Right lobe of liver (tissue), 6 donors: Measurements from ENCODE around the gene TBL2. TPM values are rescaled to one million over a fixed set of nuclear protein-coding genes. Genes with fewer than 3 reads are reported as not detected.

Experiments used
- ATAC-seq, 4 donors: fragments of 200-7000 bp; cut with Tn5 transposase; one replicate each; pipeline ENCODE4 v1.9.1; 2020; ENCODE audit warnings: mild to moderate bottlenecking in 4 of 4, moderate library complexity in 4 of 4
- DNase-seq, 3 donors: peaks; one replicate each; pipeline ENCODE4 v3.0.0-alpha.2; 2020
- H3K27ac ChIP-seq, 3 donors: fragments of 200-600 bp; one replicate each; pipeline ENCODE4 v1.8.0; 2022
- H3K27me3 ChIP-seq, 2 donors: fragments of 200-600 bp; one replicate each; pipeline ENCODE4 v1.8.0; 2022
- H3K36me3 ChIP-seq, 4 donors: fragments of 200-600 bp; sonication (generic) in 1 of 4; one replicate each; pipeline versions ENCODE4 v1.5.1 to v1.8.0; 2017 to 2022; ENCODE audit warnings: control low read depth in 1 of 4
- H3K4me1 ChIP-seq, 4 donors: fragments of 200-600 bp; sonication (generic) in 1 of 4; one replicate each; pipeline versions ENCODE4 v1.5.1 to v1.8.0; 2017 to 2022; ENCODE audit warnings: control low read depth in 1 of 4
- H3K4me3 ChIP-seq, 3 donors: fragments of 200-600 bp; one replicate each; pipeline ENCODE4 v1.8.0; 2022
- H3K9me3 ChIP-seq, 4 donors: fragments of 200-600 bp; sonication (generic) in 1 of 4; one replicate each; pipeline versions ENCODE4 v1.5.1 to v1.8.0; 2017 to 2022; ENCODE audit warnings: control low read depth in 1 of 4
- CTCF ChIP-seq, 4 donors: fragments of 200-600 bp in 3 of 4; fragments of 450-650 bp in 1 of 4; IDR thresholded peaks; one replicate each; pipeline versions ENCODE4 v1.5.1 to v1.8.0; 2016 to 2022; ENCODE audit warnings: antibody characterized with exemption in 4 of 4, mild to moderate bottlenecking in 2 of 4
- POLR2A ChIP-seq: fragments of 450-650 bp; IDR thresholded peaks from one replicate; pipeline ENCODE4 v1.6.1; 2017; ENCODE audit warnings: antibody characterized with exemption, mild to moderate bottlenecking
- WGBS: methylation state at CpG from one replicate; pipeline ENCODE4 v1.1.6; 2018; ENCODE audit warnings: low coverage, low lambda C conversion rate; ENCODE audit not compliant: insufficient coverage; ENCODE audit errors: missing lambda C conversion rate; 5-methylcytosine and 5-hydroxymethylcytosine counted together
- intact Hi-C, 2 donors: fragments of 100-400 bp; cut with DNase I; formaldehyde crosslinking; loops; one replicate each; pipeline versions ENCODE4 v1.11.2 to v1.14.1; 2022
- total RNA-seq, 6 experiments: library from RNA; depleted of rRNA in 2 of 6; stranded (reverse); fragments of >200 nt in 2 of 6; fragmentation: NEBNext Ultra II Directional in 3 of 6; extraction: Animal tissue kit (Norgen Biotek cat#: 25700) in 3 of 6; gene quantifications; one replicate each; pipeline versions ENCODE4 v1.1.0 to v1.2.4, GENCODE V29; 2016 to 2023
- donor health status: DM: no; HTN: yes; CAD: no.
- donor health status: DM: no; HTN: no; CAD: no.
- donor health status: DM: no; HTN: no; CAD: no.
- donor health status: DM: no; HTN: yes; CAD: no.
- donor health status: DM: no; HTN: yes; CAD: no.

Gene TBL2
- total RNA-seq, 6 experiments from 2014 or later = 12.3 to 31.1 (median 16.6) TPM

DNA sequence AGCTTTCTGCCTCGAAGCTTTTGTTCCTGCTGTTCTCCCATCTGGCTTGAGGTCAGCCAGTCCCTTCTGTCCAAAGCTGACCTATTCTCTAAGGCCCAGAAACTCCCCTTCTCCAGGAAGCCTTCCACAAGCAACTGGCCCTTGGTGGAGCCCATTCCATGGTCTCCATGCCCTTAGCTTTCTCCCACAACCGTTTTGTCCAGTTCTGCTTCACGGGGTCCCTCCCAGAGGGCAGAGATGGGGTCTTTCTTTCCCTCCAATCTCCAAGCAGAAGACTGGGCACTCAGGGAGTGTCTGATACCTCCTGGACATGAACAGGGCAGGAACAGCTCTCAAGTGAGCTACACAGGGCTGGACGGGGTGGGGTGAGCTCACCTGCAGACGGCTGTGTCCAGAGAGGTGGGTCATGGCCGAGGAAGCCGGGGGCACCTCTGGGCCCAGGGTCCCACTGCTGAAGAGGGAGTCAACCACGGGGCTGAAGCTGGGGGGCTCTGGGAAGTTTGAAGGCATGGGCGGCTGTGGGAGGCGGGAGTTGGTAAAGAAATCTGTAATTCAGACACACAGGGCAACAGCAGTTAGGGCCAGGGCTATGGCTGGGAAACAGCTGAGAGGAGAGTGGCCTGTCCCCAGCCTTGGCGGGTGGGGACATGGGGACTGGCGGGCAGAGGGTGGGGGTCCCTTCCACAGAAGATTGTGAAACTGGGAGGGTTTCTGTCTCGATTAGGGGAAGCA is 20.9 kb upstream of the TBL2 start:
- DNase-seq (no peak), ATAC-seq (peak in 3 of 4 donors; percentile 0 to 5 (median 2))
- no peaks in the 10 kb centered on the region for H3K27me3 ChIP-seq
- no peak overlapping the region for H3K27ac ChIP-seq
- H3K36me3 ChIP-seq = peaks cover 0 to 33% (median 8%) of the 10 kb centered on the region in 4 donors
- H3K4me1 ChIP-seq = no peaks in the 10 kb centered on the region
- no peaks in the 10 kb centered on the region for H3K9me3 ChIP-seq
- H3K4me3 ChIP-seq = no peak overlapping the region
- WGBS = 50% methylated on average over 3 of the region's 13 CpGs
- TF ChIP-seq POLR2A (no peak), CTCF (IDR thresholded peaks at IDR 0.05) (no peak)
- intact Hi-C loops = no loop called here

DNA sequence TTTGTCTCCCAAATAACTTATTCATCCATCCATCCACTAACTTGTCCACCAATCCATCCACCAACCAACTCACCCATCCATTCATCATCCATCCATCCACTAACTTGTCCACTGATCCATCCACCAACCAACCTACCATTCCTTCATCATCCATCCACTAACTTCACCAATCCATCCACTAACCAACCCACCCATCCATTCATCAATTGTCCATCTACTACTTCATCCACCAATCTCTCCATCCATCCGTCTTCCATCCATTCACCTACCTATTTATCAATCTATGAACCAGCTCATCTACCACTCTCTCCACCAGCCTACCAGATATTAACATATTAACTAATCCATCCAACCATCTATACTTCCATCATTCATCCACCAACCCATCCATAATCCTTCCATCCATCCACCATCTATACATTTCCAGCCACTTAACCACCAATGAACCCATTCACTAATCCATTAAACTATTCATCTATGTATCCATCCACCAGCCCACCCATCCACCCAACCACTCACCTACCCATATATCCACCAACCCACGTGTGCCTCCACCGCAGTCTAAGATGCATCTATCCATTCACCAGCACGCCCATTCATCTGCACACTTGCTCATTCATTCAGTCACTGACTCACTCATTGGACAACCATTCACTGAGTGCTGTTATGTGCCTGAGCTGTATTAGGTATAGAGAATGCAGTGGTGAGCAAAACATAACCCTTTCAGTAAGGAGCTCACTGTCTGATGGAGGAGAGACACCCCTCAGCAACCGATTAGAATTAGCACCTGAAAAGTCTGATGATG is 19.8 kb upstream of the TBL2 start:
- no peak for DNase-seq
- H3K9me3 ChIP-seq = no peaks in the 10 kb centered on the region
- 89% methylated on average over 5 of the region's 5 CpGs for WGBS
- peaks cover 0 to 33% (median 8%) of the 10 kb centered on the region in 4 donors for H3K36me3 ChIP-seq
- H3K27ac ChIP-seq = no peak overlapping the region
- TF ChIP-seq CTCF (IDR thresholded peaks at IDR 0.05) = no peak
- no peak for TF ChIP-seq POLR2A
- H3K4me3 ChIP-seq = no peak overlapping the region
- no peaks in the 10 kb centered on the region for H3K4me1 ChIP-seq
- intact Hi-C loops = no loop called here
- no peaks in the 10 kb centered on the region for H3K27me3 ChIP-seq
- no peak for ATAC-seq

GRCh38 chr7:73596191-73597065 is 18.0 kb upstream of the TBL2 start:
- WGBS = 59% methylated on average over 24 of the region's 37 CpGs

More at GRCh38 chr7:73596191-73597065, 18.0 kb upstream of the TBL2 start:
- H3K36me3 ChIP-seq = peaks cover 0 to 33% (median 8%) of the 10 kb centered on the region in 4 donors
- intact Hi-C loops = no loop called here
- no peaks in the 10 kb centered on the region for H3K27me3 ChIP-seq
- no peak for ATAC-seq
- H3K27ac ChIP-seq = no peak overlapping the region
- no peaks in the 10 kb centered on the region for H3K4me1 ChIP-seq
- no peak for DNase-seq
- H3K9me3 ChIP-seq = no peaks in the 10 kb centered on the region
- TF ChIP-seq CTCF (IDR thresholded peaks at IDR 0.05) = no peak
- TF ChIP-seq POLR2A = no peak
- no peak overlapping the region for H3K4me3 ChIP-seq
